RPMI8226 (cell line): ENCODE data around the gene CADM1.

ENCODE experiments used
- DNase-seq: peaks from one replicate; pipeline ENCODE4 v3.0.0-alpha.2; 2015

Gene CADM1

GRCh38 chr11:115198321-115198741, 305.9 kb downstream of the CADM1 start:
- no peak for DNase-seq

GRCh38 chr11:115197433-115197832, 306.8 kb downstream of the CADM1 start:
- no peak for DNase-seq

- DNase-seq, result no peak
These were observed 307.2 kb downstream of the CADM1 start for GRCh38 chr11:115197031-115197430.

GRCh38 chr11:115194802-115195110, 309.5 kb downstream of the CADM1 start:
- DNase-seq, result no peak

- DNase-seq, result peak; percentile 25
These were observed 310.1 kb downstream of the CADM1 start for GRCh38 chr11:115193914-115194801.

GRCh38 chr11:115191761-115192160, 312.5 kb downstream of the CADM1 start:
- no peak for DNase-seq

GRCh38 chr11:115190196-115190595, 314.0 kb downstream of the CADM1 start:
- no peak for DNase-seq

GRCh38 chr11:115188898-115189278, 315.3 kb downstream of the CADM1 start:
- no peak for DNase-seq

GRCh38 chr11:115188188-115188897, 315.9 kb downstream of the CADM1 start:
- no peak for DNase-seq

- DNase-seq, result no peak
These were observed 318.3 kb downstream of the CADM1 start for GRCh38 chr11:115185931-115186330.

GRCh38 chr11:115185507-115185906, 318.7 kb downstream of the CADM1 start:
- DNase-seq, result no peak

GRCh38 chr11:115184901-115185300, 319.3 kb downstream of the CADM1 start:
- no peak for DNase-seq

- no peak for DNase-seq
These were observed 320.4 kb downstream of the CADM1 start for GRCh38 chr11:115183830-115184229.

- DNase-seq, result no peak
These were observed 321.1 kb downstream of the CADM1 start for GRCh38 chr11:115183136-115183535.

GRCh38 chr11:115182282-115182955, 321.8 kb downstream of the CADM1 start:
- no peak for DNase-seq

GRCh38 chr11:115181538-115181937, 322.7 kb downstream of the CADM1 start:
- DNase-seq, result no peak

GRCh38 chr11:115180272-115180671, 323.9 kb downstream of the CADM1 start:
- DNase-seq, result no peak

GRCh38 chr11:115179636-115180035, 324.6 kb downstream of the CADM1 start:
- DNase-seq, result no peak

- DNase-seq, result no peak
These were observed 325.5 kb downstream of the CADM1 start for GRCh38 chr11:115178705-115179104.

GRCh38 chr11:115173136-115173535, 331.1 kb downstream of the CADM1 start:
- DNase-seq, result no peak

GRCh38 chr11:115170133-115170815, 333.9 kb downstream of the CADM1 start:
- DNase-seq, result peak; percentile 58

- no peak for DNase-seq
These were observed 335.0 kb downstream of the CADM1 start for GRCh38 chr11:115169251-115169650.

GRCh38 chr11:115168686-115169085, 335.5 kb downstream of the CADM1 start:
- DNase-seq, result no peak
